HepG2 (cell line): ENCODE measurements around the gene PPP2R5B. TPM values are rescaled to one million over a fixed set of nuclear protein-coding genes. Genes with fewer than 3 reads are reported as not detected.
A peak's percentile ranks its signal among the peaks of the same experiment; 100 is the strongest.

ENCODE experiments used
- ATAC-seq: fragments of 200-7000 bp; cut with Tn5 transposase; 3 replicates; pipeline ENCODE4 v1.9.1; 2020; ENCODE audit warnings: mild to moderate bottlenecking, moderate library complexity
- BruUV-seq: library from RNA; stranded (reverse); fragments of 400-500 nt; replicated peaks from 2 replicates; lab custom pipeline; 2021; lab: Mats Ljungman, UMichigan
- CTCF ChIA-PET: fragments of 300-600 bp; formaldehyde crosslinking; extraction: SDS; loops from one replicate; lab custom pipeline; 2021; ENCODE audit warnings: low total read pairs, inconsistent platforms, low intra/inter-chr PET ratio; lab: Yijun Ruan, JAX
- POLR2A ChIA-PET: fragments of 350-600 bp; sonication (Branson Sonifier 250); formaldehyde crosslinking; loops from one replicate; lab custom pipeline; 2020; ENCODE audit warnings: antibody characterized with exemption, inconsistent platforms; lab: Yijun Ruan, JAX
- DNase-seq: peaks from one replicate; pipeline ENCODE4 v3.0.0-alpha.2; 2015; ENCODE audit warnings: low spot score
- FAIRE-seq: peaks from 3 replicates; lab custom pipeline; 2011; peaks lifted over from hg19 to GRCh38; lab: Jason Lieb, UNC
- H2AFZ ChIP-seq: one replicate; pipeline ENCODE4 v1.6.1; 2011; ENCODE audit warnings: low read length, inconsistent platforms
- H3K27ac ChIP-seq: fragments of 300-600 bp; 3 replicates; pipeline ENCODE4 v1.8.0; 2011; ENCODE audit warnings: mixed run types, mild to moderate bottlenecking, mixed read lengths, low read length, inconsistent platforms; ENCODE audit not compliant: insufficient read depth; ENCODE audit errors: extremely low read length
- H3K27me3 ChIP-seq, 2 experiments: fragments of 200-600 bp in 1 of 2; 2 replicates in 1 of 2; 3 replicates in 1 of 2; pipeline versions ENCODE4 v1.6.0 to v1.8.0; 2011; ENCODE audit warnings: low read length in 2 of 2, mild to moderate bottlenecking in 2 of 2, moderate library complexity in 2 of 2, inconsistent platforms in 1 of 2; ENCODE audit not compliant: insufficient read depth in 2 of 2, control insufficient read depth in 1 of 2
- H3K36me3 ChIP-seq, 2 experiments: fragments of 200-600 bp in 1 of 2; replicated peaks in 1 of 2; 2 replicates in 1 of 2; 3 replicates in 1 of 2; pipeline versions ENCODE4 v1.5.1 to v1.8.0; 2011; ENCODE audit warnings: low read length in 2 of 2, inconsistent platforms in 1 of 2; ENCODE audit not compliant: insufficient read depth in 2 of 2, control insufficient read depth in 1 of 2
- H3K4me1 ChIP-seq: 2 replicates; pipeline ENCODE4 v1.5.1; 2012; ENCODE audit warnings: low read length, inconsistent platforms; ENCODE audit not compliant: insufficient read depth
- H3K4me2 ChIP-seq: 2 replicates; pipeline ENCODE4 v1.6.0; 2011; ENCODE audit warnings: low read depth, low read length, inconsistent platforms
- H3K4me3 ChIP-seq, 3 experiments: fragments of 200-600 bp in 1 of 3; sonication (generic), shearing (Covaris generic) in 1 of 3; replicated peaks in 1 of 3; 2 replicates each; pipeline ENCODE4 v1.5.1; 2011 to 2016; ENCODE audit warnings: low read length in 3 of 3, inconsistent platforms in 2 of 3, low read depth in 2 of 3, mild to moderate bottlenecking in 2 of 3, control low read depth in 1 of 3, mixed read lengths in 1 of 3; ENCODE audit not compliant: insufficient read depth in 1 of 3
- H3K79me2 ChIP-seq: one replicate; pipeline ENCODE4 v1.6.1; 2011; ENCODE audit warnings: low read length, inconsistent platforms; ENCODE audit not compliant: insufficient read depth
- H3K9ac ChIP-seq: 2 replicates; pipeline ENCODE4 v1.6.0; 2011; ENCODE audit warnings: mild to moderate bottlenecking, low read depth, low read length, inconsistent platforms; ENCODE audit not compliant: insufficient read depth
- H3K9me3 ChIP-seq: 2 replicates; pipeline ENCODE4 v1.5.1; 2012; ENCODE audit warnings: mild to moderate bottlenecking, low read length
- H4K20me1 ChIP-seq: 2 replicates; pipeline ENCODE4 v1.6.0; 2011; ENCODE audit warnings: inconsistent platforms, mild to moderate bottlenecking, low read length, moderate library complexity; ENCODE audit not compliant: insufficient read depth
- CREB1 ChIP-seq, 2 experiments: fragments of 450-650 bp in 1 of 2; IDR thresholded peaks; 2 replicates each; pipeline ENCODE4 v1.6.1; 2016 to 2017; ENCODE audit warnings: control low read depth in 1 of 2, mild to moderate bottlenecking in 1 of 2, missing compliant biosample characterization in 1 of 2, missing genetic modification characterization in 1 of 2
- HNF4G ChIP-seq, 2 experiments: sonication (generic) in 1 of 2; formaldehyde crosslinking in 1 of 2; IDR thresholded peaks; 2 replicates each; pipeline versions ENCODE4 v1.4.0 to v1.6.1; 2011 to 2020; ENCODE audit warnings: borderline replicate concordance in 2 of 2, low read depth in 2 of 2, mild to moderate bottlenecking in 2 of 2, low read length in 1 of 2, missing genetic modification reagents in 1 of 2, moderate library complexity in 1 of 2
- KLF15 ChIP-seq: sonication (generic); formaldehyde crosslinking; IDR thresholded peaks from 2 replicates; pipeline ENCODE4 v1.8.1; 2023; ENCODE audit warnings: borderline replicate concordance, mild to moderate bottlenecking, inconsistent platforms, missing genetic modification reagents, mixed read lengths
- MAF1 ChIP-seq: sonication (generic); formaldehyde crosslinking; IDR thresholded peaks from 2 replicates; pipeline ENCODE4 v1.5.0; 2020; ENCODE audit warnings: missing genetic modification reagents, borderline replicate concordance
- MAZ ChIP-seq, 2 experiments: sonication (generic) in 1 of 2; formaldehyde crosslinking in 1 of 2; IDR thresholded peaks; 2 replicates each; pipeline versions ENCODE4 v1.5.0 to v1.6.1; 2012 to 2020; ENCODE audit warnings: low read depth in 2 of 2, mild to moderate bottlenecking in 2 of 2, borderline replicate concordance in 1 of 2, improper control_type of control experiment in 1 of 2, low read length in 1 of 2, missing genetic modification reagents in 1 of 2, moderate library complexity in 1 of 2
- MBNL3 ChIP-seq: fragments of 250-450 bp; sonication (Bioruptor Pico); conservative IDR thresholded peaks from 2 replicates; pipeline ENCODE4 v1.8.0; 2022; ENCODE audit warnings: mild to moderate bottlenecking, inconsistent platforms
- MYC ChIP-seq: sonication (generic); formaldehyde crosslinking; IDR thresholded peaks from 2 replicates; pipeline ENCODE4 v1.9.0; 2021; ENCODE audit warnings: missing genetic modification reagents, borderline replicate concordance
- NFIB ChIP-seq: sonication (generic); formaldehyde crosslinking; IDR thresholded peaks from 2 replicates; pipeline ENCODE4 v1.9.0; 2021; ENCODE audit warnings: missing genetic modification reagents, mild to moderate bottlenecking, borderline replicate concordance
- NR2C2 ChIP-seq: sonication (generic); formaldehyde crosslinking; IDR thresholded peaks from 2 replicates; pipeline ENCODE4 v1.4.0; 2020; ENCODE audit warnings: missing genetic modification reagents, mild to moderate bottlenecking, moderate library complexity, borderline replicate concordance
- RFXANK ChIP-seq: IDR thresholded peaks from 2 replicates; pipeline ENCODE4 v1.6.1; 2016
- ZBED4 ChIP-seq: sonication (generic); formaldehyde crosslinking; IDR thresholded peaks from 2 replicates; pipeline ENCODE4 v1.4.0; 2020; ENCODE audit warnings: missing genetic modification reagents, borderline replicate concordance
- ZBTB20 ChIP-seq: sonication (generic); formaldehyde crosslinking; IDR thresholded peaks from 2 replicates; pipeline ENCODE4 v1.8.1; 2023; ENCODE audit warnings: missing genetic modification reagents, low read depth, mild to moderate bottlenecking, borderline replicate concordance
- ZBTB7A ChIP-seq: sonication (generic); formaldehyde crosslinking; IDR thresholded peaks from 2 replicates; pipeline ENCODE4 v1.8.0; 2022; ENCODE audit warnings: mild to moderate bottlenecking, missing genetic modification reagents
- ZNF121 ChIP-seq: sonication (generic); formaldehyde crosslinking; IDR thresholded peaks from 2 replicates; pipeline ENCODE4 v1.5.0; 2020; ENCODE audit warnings: mild to moderate bottlenecking, missing genetic modification reagents
- ZNF501 ChIP-seq: sonication (generic); formaldehyde crosslinking; IDR thresholded peaks from 2 replicates; pipeline ENCODE4 v1.5.1; 2020; ENCODE audit warnings: mild to moderate bottlenecking, moderate library complexity, missing genetic modification reagents
- ZNF557 ChIP-seq: sonication (generic); formaldehyde crosslinking; IDR thresholded peaks from 2 replicates; pipeline ENCODE4 v1.4.0; 2020; ENCODE audit warnings: missing genetic modification reagents
- ZSCAN25 ChIP-seq: sonication (generic); formaldehyde crosslinking; IDR thresholded peaks from 2 replicates; pipeline ENCODE4 v1.8.0; 2022; ENCODE audit warnings: mild to moderate bottlenecking, missing genetic modification reagents
- WGBS: methylation state at CpG from one replicate; pipeline ENCODE4 v1.1.6; 2017; ENCODE audit warnings: low lambda C conversion rate; 5-methylcytosine and 5-hydroxymethylcytosine counted together
- in situ Hi-C: cut with HindIII; loops from 2 replicates; pipeline ENCODE4 v1.10.0; 2017; ENCODE audit warnings: low pct_unique_long_range_greater_than_20kb; ENCODE audit not compliant: extremely low pct_ligation_motif_present
- intact Hi-C: fragments of 100-400 bp; cut with micrococcal nuclease; formaldehyde crosslinking; loops from one replicate; pipeline ENCODE4 v1.10.0; 2022; ENCODE audit not compliant: unreplicated experiment
- polyA plus RNA-seq, 8 experiments: library from polyadenylated mRNA; depleted of rRNA in 3 of 8; stranded (reverse) in 7 of 8; unstranded in 1 of 8; fragments of >200 nt; fragmentation: Illumina TruSeq in 4 of 8; extraction: Trizol in 4 of 8; gene quantifications; 2 replicates each; pipeline versions ENCODE4 v1.2.1 to v1.2.3, GENCODE V29; 2011 to 2016; ENCODE audit warnings: low read depth in 4 of 8, missing spikeins in 1 of 8, mixed read lengths in 1 of 8; ENCODE audit not compliant: insufficient read depth in 1 of 8
- total RNA-seq, 5 experiments: library from RNA; depleted of rRNA; stranded (reverse); fragments of >200 nt; fragmentation: Illumina TruSeq; extraction: Trizol; gene quantifications; 2 replicates each; pipeline ENCODE4 v1.2.3, GENCODE V29; 2016; ENCODE audit warnings: low read depth in 1 of 5

PPP2R5B gene
- total and polyA plus RNA-seq, 2 of the 13 experiments (the other 11 are each of a cell fraction or from before 2014, with no cell fraction given) = 2.3 to 8.3 TPM

GRCh38 chr11:64878494-64879243 is 45.8 kb upstream of the PPP2R5B start, which contains the start of gene EHD1:
Gene EHD1, minus strand, starts transcription at chr11:64878621. Its CDS starts 157 bp downstream, at chr11:64878464.
- Histone ChIP-seq H3K79me2 (peaks cover 35% of the 10 kb centered on the region), H3K4me2 (peak within 1 kb of the TSS; percentile 98), H3K9ac (peak within 1 kb of the TSS; percentile 82), H3K4me3 (peak within 1 kb of the TSS; percentile 83 to 99 (median 98)), H3K4me1 (peaks cover 62% of the 10 kb centered on the region), H3K36me3 (peaks cover 0 to 4% of the 10 kb centered on the region in 2 experiments; a peak in 1 of 5 replicates), H2AFZ (no peak within 1 kb of the TSS), H3K27me3 (no peaks in the 10 kb centered on the region; a peak in 1 of 5 replicates), H3K9me3 (no peaks in the 10 kb centered on the region), H3K27ac (peak within 1 kb of the TSS; percentile 62), H4K20me1 (no peaks in the 10 kb centered on the region)
- BruUV-seq = no TSS peak
- WGBS = under 1% methylated on average over 13 of the region's 75 CpGs
- DNase-seq (peak; percentile 91), ATAC-seq (peak; percentile 78), FAIRE-seq (peak; percentile 67)
- ChIA-PET POLR2A (interaction anchor here (0.6 to 10.4 kb wide), 6 partner anchors 9 to 120 kb away, joined by 3 to 132 read pairs (median 17); no protein-coding TSS in a partner anchor), CTCF (interaction anchor here (1.3 to 1.7 kb wide), 2 partner anchors 16 to 32 kb away, joined by 3 to 6 read pairs; no protein-coding TSS in a partner anchor)
- in situ Hi-C loops (no loop called here), intact Hi-C loops (no loop called here)
- no peak; the same call in 1 of the 2 replicates for TF ChIP-seq MAF1 (CRISPR knock-in tag)
- no peak for TF ChIP-seq ZNF557 (CRISPR knock-in tag)
- TF ChIP-seq ZBED4 (CRISPR knock-in tag) = no peak
- TF ChIP-seq ZSCAN25 (CRISPR knock-in tag) = 0 out of 2 replicates have a peak, but pooled peaks have one; percentile 20
- TF ChIP-seq ZBTB7A (CRISPR knock-in tag) = no peak
- TF ChIP-seq NFIB (CRISPR knock-in tag) = no peak
- TF ChIP-seq RFXANK = no peak
- TF ChIP-seq MBNL3 (CRISPR knock-in tag) = no peak
- no peak for TF ChIP-seq HNF4G (IDR thresholded peaks at IDR 0.05; ENCODE audit: borderline replicate concordance, low read depth, low read length)
- no peak for TF ChIP-seq HNF4G (CRISPR knock-in tag; IDR thresholded peaks at IDR 0.05; ENCODE audit: borderline replicate concordance, low read depth)
- peak; percentile 74 for TF ChIP-seq ZNF501 (CRISPR knock-in tag)
- TF ChIP-seq KLF15 = no peak
- peak; percentile 88 for TF ChIP-seq MYC (CRISPR knock-in tag)
- peak; percentile 52 for TF ChIP-seq ZBTB20 (CRISPR knock-in tag)
- TF ChIP-seq NR2C2 (CRISPR knock-in tag) = peak; percentile 54
- 0 out of 2 replicates have a peak, but pooled peaks have one; percentile 27 for TF ChIP-seq ZNF121 (CRISPR knock-in tag)
- peak; percentile 61 for TF ChIP-seq CREB1 (IDR thresholded peaks at IDR 0.05)
- no peak for TF ChIP-seq CREB1 (CRISPR knock-in tag; IDR thresholded peaks at IDR 0.05)
- TF ChIP-seq MAZ (IDR thresholded peaks at IDR 0.05; ENCODE audit: borderline replicate concordance, low read depth, low read length) = peak; percentile 94
- peak; percentile 93 for TF ChIP-seq MAZ (CRISPR knock-in tag; IDR thresholded peaks at IDR 0.05; ENCODE audit: low read depth)
